SW480 (cell line): Measurements from ENCODE around the gene A3GALT2.
"Not testable (repeated sequence)": the region's sequence is repeated elsewhere in the genome, so short reads cannot be mapped to it uniquely, and the experiment has no call there.

ENCODE experiments used
- DNase-seq: peaks from one replicate; pipeline ENCODE4 v3.0.0-alpha.2; 2016; ENCODE audit warnings: low spot score

Gene A3GALT2

GRCh38 chr1:33292726-33293340 lies 28.1 kb downstream of the A3GALT2 start:
- DNase-seq = no peak

GRCh38 chr1:33290615-33291014 lies 30.3 kb downstream of the A3GALT2 start:
- DNase-seq = not testable (repeated sequence)

GRCh38 chr1:33289858-33290154 lies 31.1 kb downstream of the A3GALT2 start:
- DNase-seq = no peak

- no peak for DNase-seq
Measured at GRCh38 chr1:33288976-33289857, 31.7 kb downstream of the A3GALT2 start.

- no peak for DNase-seq
Measured at GRCh38 chr1:33287317-33287716, 33.6 kb downstream of the A3GALT2 start.

- no peak for DNase-seq
Measured at GRCh38 chr1:33286451-33287185, 34.3 kb downstream of the A3GALT2 start.

GRCh38 chr1:33284049-33284448 lies 36.8 kb downstream of the A3GALT2 start:
- DNase-seq = no peak

GRCh38 chr1:33282791-33283190 lies 38.1 kb downstream of the A3GALT2 start:
- no peak for DNase-seq

- DNase-seq = no peak
Measured at GRCh38 chr1:33281554-33282303, 39.2 kb downstream of the A3GALT2 start.

GRCh38 chr1:33280091-33280661 lies 40.7 kb downstream of the A3GALT2 start:
- no peak for DNase-seq

- no peak for DNase-seq
Measured at GRCh38 chr1:33277488-33278084, 43.3 kb downstream of the A3GALT2 start.

GRCh38 chr1:33276573-33277298 lies 44.2 kb downstream of the A3GALT2 start:
- no peak for DNase-seq

- DNase-seq = no peak
Measured at GRCh38 chr1:33275706-33276572, 45.0 kb downstream of the A3GALT2 start.

GRCh38 chr1:33275195-33275594 lies 45.7 kb downstream of the A3GALT2 start:
- no peak for DNase-seq

GRCh38 chr1:33274446-33274845 lies 46.5 kb downstream of the A3GALT2 start:
- no peak for DNase-seq

- no peak for DNase-seq
Measured at GRCh38 chr1:33273961-33274371, 46.9 kb downstream of the A3GALT2 start.

- DNase-seq = no peak
Measured at GRCh38 chr1:33273406-33273805, 47.5 kb downstream of the A3GALT2 start.

GRCh38 chr1:33272930-33273329 lies 48.0 kb downstream of the A3GALT2 start:
- no peak for DNase-seq

GRCh38 chr1:33272509-33272908 lies 48.4 kb downstream of the A3GALT2 start:
- no peak for DNase-seq
